ENCODE data around the gene NCR3LG1. TPM values are rescaled to one million over a fixed set of nuclear protein-coding genes. Genes with fewer than 3 reads are reported as not detected.

Gene NCR3LG1
- total RNA-seq, 1 donor = 26.4 TPM

DNA sequence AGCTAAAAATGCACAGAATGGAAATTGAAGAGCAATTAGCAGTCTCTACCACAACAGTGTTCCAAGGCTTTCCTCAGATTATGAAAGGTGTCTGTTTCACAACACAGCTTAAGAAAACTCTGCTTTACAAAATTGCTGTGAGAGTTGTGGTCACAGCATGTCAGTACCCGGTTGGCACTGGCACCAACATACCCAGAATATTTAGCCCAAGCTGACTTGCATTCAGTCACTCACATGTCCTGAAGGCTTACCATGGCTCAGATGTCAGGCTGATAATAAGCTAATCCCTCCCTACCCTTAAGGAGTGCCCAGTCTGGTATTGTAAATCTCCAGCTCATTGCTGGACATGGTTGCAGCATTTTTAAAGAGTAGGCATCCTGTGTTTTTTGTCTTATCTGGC is 14.9 kb downstream of the NCR3LG1 start:
- H4K20me1 ChIP-seq (ENCODE audit: insufficient read depth, low read length) = no peaks in the 10 kb centered on the region
- no peak overlapping the region for H3K27ac ChIP-seq (ENCODE audit: low read depth, low read length)
- no peaks in the 10 kb centered on the region for H3K4me1 ChIP-seq (ENCODE audit: insufficient read depth, low read length)
- peaks cover 15% of the 10 kb centered on the region for H3K9me3 ChIP-seq (ENCODE audit: low read depth, low read length)
- no peak overlapping the region for H3K4me2 ChIP-seq (ENCODE audit: insufficient read depth, low read length)
- peaks cover 4% of the 10 kb centered on the region for H3K79me2 ChIP-seq (ENCODE audit: insufficient read depth, low read length)
- TF ChIP-seq, protein P1, sequence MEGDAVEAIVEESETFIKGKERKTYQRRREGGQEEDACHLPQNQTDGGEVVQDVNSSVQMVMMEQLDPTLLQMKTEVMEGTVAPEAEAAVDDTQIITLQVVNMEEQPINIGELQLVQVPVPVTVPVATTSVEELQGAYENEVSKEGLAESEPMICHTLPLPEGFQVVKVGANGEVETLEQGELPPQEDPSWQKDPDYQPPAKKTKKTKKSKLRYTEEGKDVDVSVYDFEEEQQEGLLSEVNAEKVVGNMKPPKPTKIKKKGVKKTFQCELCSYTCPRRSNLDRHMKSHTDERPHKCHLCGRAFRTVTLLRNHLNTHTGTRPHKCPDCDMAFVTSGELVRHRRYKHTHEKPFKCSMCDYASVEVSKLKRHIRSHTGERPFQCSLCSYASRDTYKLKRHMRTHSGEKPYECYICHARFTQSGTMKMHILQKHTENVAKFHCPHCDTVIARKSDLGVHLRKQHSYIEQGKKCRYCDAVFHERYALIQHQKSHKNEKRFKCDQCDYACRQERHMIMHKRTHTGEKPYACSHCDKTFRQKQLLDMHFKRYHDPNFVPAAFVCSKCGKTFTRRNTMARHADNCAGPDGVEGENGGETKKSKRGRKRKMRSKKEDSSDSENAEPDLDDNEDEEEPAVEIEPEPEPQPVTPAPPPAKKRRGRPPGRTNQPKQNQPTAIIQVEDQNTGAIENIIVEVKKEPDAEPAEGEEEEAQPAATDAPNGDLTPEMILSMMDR (IDR thresholded peaks at IDR 0.05; ENCODE audit: extremely low read depth, low read depth, low read length) = no peak
- H3K27me3 ChIP-seq (ENCODE audit: insufficient read depth, low read length) = no peaks in the 10 kb centered on the region
- no peak overlapping the region for H2AFZ ChIP-seq (ENCODE audit: low read length)
- peaks cover 21% of the 10 kb centered on the region for H3K36me3 ChIP-seq (ENCODE audit: insufficient read depth, low read length)
- no peak for DNase-seq (ENCODE audit: insufficient read length, low spot score, missing footprints)
- no peak overlapping the region for H3K4me3 ChIP-seq (ENCODE audit: insufficient read depth, low read length)

DNA sequence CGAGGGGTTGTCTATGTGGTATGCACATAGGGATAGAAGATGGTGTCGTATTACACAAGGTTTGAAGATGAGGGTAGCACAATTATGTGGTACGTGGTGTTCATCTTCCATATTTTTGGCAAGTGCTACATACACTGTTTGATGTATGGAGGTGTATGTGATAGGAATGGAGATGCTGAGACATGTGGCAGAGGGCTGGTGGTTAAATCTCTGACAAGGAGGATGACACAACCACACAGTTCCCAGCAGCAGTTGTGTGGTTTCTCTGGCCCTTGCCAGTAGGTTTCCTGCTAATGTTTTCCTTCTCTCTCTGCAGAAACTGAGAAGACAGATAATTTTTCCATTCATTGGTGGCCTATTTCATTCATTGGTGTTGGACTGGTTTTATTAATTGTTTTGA is 17.0 kb downstream of the NCR3LG1 start:
- Histone ChIP-seq H3K27me3 (ENCODE audit: insufficient read depth, low read length) (no peaks in the 10 kb centered on the region), H3K79me2 (ENCODE audit: insufficient read depth, low read length) (peaks cover 4% of the 10 kb centered on the region), H3K4me3 (ENCODE audit: insufficient read depth, low read length) (no peak overlapping the region), H3K36me3 (ENCODE audit: insufficient read depth, low read length) (peaks cover 41% of the 10 kb centered on the region), H3K4me1 (ENCODE audit: insufficient read depth, low read length) (no peaks in the 10 kb centered on the region), H3K27ac (ENCODE audit: low read depth, low read length) (no peak overlapping the region), H4K20me1 (ENCODE audit: insufficient read depth, low read length) (no peaks in the 10 kb centered on the region), H3K9me3 (ENCODE audit: low read depth, low read length) (peaks cover 28% of the 10 kb centered on the region), H3K4me2 (ENCODE audit: insufficient read depth, low read length) (no peak overlapping the region), H2AFZ (ENCODE audit: low read length) (no peak overlapping the region)
- no peak for DNase-seq (ENCODE audit: insufficient read length, low spot score, missing footprints)
- TF ChIP-seq, protein P1 (IDR thresholded peaks at IDR 0.05; ENCODE audit: extremely low read depth, low read depth, low read length) = no peak

DNA sequence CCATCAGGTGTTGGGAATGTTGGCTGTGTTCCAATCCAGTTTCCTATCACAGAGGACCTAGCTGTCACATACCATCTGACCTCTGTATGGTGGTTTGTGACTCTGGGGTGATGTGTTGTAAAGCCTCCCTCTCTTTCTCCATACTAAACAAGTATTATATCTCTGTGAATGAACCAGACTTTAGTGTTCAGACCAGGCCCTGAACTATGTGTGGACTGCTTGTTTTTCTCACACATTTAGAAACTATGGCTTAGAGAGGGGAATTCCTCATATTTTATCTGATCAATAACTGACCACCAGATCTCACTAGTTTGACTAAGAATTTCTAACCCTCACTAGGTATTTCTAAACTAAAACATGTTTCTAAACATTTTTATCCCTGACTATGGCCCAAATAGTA is 17.5 kb downstream of the NCR3LG1 start:
- no peak for DNase-seq (ENCODE audit: insufficient read length, low spot score, missing footprints)
- Histone ChIP-seq H3K4me3 (ENCODE audit: insufficient read depth, low read length) (no peak overlapping the region), H4K20me1 (ENCODE audit: insufficient read depth, low read length) (no peaks in the 10 kb centered on the region), H3K9me3 (ENCODE audit: low read depth, low read length) (peaks cover 28% of the 10 kb centered on the region), H3K36me3 (ENCODE audit: insufficient read depth, low read length) (peaks cover 41% of the 10 kb centered on the region), H3K79me2 (ENCODE audit: insufficient read depth, low read length) (peaks cover 2% of the 10 kb centered on the region), H3K4me2 (ENCODE audit: insufficient read depth, low read length) (no peak overlapping the region), H3K27ac (ENCODE audit: low read depth, low read length) (no peak overlapping the region), H3K4me1 (ENCODE audit: insufficient read depth, low read length) (no peaks in the 10 kb centered on the region), H3K27me3 (ENCODE audit: insufficient read depth, low read length) (no peaks in the 10 kb centered on the region), H2AFZ (ENCODE audit: low read length) (no peak overlapping the region)
- TF ChIP-seq, protein P1 (IDR thresholded peaks at IDR 0.05; ENCODE audit: extremely low read depth, low read depth, low read length) = no peak

DNA sequence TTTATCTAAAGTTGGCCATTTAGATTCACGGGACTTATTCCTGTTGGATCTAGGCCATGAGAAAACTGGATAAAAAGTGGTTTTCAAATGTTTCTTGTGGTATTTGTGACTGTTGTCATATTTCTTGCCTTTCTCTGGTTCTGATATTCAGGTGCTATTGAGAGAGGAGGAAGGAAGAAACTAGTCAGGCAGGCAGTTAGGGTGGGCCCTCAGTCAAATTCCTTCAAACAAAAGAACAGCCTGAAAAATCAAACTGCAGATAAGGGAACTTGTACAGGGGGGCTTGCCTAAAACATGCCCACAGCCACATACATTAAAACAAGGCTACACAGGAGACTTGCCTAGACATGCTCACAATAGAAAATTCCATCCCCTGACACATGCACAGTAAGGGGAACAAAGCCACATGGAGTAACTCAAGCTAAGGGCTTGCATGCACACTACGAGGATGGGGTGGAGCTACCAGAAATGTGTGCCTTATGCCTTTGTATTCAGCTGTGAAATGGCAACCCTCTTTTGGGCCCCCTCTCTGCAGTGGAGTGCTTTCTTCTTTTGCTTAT is 18.2 kb downstream of the NCR3LG1 start:
- H3K27me3 ChIP-seq (ENCODE audit: insufficient read depth, low read length) = no peaks in the 10 kb centered on the region
- DNase-seq (ENCODE audit: insufficient read length, low spot score, missing footprints) = no peak
- H3K9me3 ChIP-seq (ENCODE audit: low read depth, low read length) = peaks cover 28% of the 10 kb centered on the region
- no peak overlapping the region for H3K4me2 ChIP-seq (ENCODE audit: insufficient read depth, low read length)
- no peaks in the 10 kb centered on the region for H3K4me1 ChIP-seq (ENCODE audit: insufficient read depth, low read length)
- no peak overlapping the region for H3K27ac ChIP-seq (ENCODE audit: low read depth, low read length)
- no peak overlapping the region for H2AFZ ChIP-seq (ENCODE audit: low read length)
- H3K4me3 ChIP-seq (ENCODE audit: insufficient read depth, low read length) = no peak overlapping the region
- H3K79me2 ChIP-seq (ENCODE audit: insufficient read depth, low read length) = peaks cover 2% of the 10 kb centered on the region
- no peaks in the 10 kb centered on the region for H4K20me1 ChIP-seq (ENCODE audit: insufficient read depth, low read length)
- H3K36me3 ChIP-seq (ENCODE audit: insufficient read depth, low read length) = peaks cover 41% of the 10 kb centered on the region
- TF ChIP-seq, protein P1 (IDR thresholded peaks at IDR 0.05; ENCODE audit: extremely low read depth, low read depth, low read length) = no peak

Measured in osteoblast (primary cell).